ENCODE measurements around the gene CCDC97.

DNA sequence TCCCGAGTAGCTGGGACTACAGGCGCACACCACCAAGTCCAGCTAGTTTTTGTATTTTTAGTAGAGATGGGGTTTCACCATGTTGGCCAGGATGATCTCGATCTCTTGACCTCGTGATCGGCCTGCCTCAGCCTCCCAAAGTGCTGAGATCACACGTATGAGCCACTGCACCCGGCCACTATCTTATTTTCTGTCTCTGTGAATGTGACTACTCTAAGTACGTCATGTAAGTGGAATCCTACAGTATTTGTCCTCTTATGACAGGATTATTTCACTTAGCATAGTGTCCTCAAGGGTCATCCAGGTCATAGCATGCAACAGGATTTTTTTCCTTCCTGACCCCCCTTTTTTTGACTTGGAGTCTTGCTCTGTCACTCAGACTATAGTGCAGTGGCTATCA, 61.6 kb downstream of the CCDC97 start:
- TF ChIP-seq, protein P1, sequence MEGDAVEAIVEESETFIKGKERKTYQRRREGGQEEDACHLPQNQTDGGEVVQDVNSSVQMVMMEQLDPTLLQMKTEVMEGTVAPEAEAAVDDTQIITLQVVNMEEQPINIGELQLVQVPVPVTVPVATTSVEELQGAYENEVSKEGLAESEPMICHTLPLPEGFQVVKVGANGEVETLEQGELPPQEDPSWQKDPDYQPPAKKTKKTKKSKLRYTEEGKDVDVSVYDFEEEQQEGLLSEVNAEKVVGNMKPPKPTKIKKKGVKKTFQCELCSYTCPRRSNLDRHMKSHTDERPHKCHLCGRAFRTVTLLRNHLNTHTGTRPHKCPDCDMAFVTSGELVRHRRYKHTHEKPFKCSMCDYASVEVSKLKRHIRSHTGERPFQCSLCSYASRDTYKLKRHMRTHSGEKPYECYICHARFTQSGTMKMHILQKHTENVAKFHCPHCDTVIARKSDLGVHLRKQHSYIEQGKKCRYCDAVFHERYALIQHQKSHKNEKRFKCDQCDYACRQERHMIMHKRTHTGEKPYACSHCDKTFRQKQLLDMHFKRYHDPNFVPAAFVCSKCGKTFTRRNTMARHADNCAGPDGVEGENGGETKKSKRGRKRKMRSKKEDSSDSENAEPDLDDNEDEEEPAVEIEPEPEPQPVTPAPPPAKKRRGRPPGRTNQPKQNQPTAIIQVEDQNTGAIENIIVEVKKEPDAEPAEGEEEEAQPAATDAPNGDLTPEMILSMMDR (IDR thresholded peaks at IDR 0.05; ENCODE audit: low read depth, low read length, poor library complexity, severe bottlenecking), result no peak
- TF ChIP-seq EZH2phosphoT487 (IDR thresholded peaks at IDR 0.05; ENCODE audit: borderline replicate concordance, low read length), result no peak

All from DOHH2 (cell line).